ENCODE data around the gene OR12D2. TPM values are rescaled to one million over a fixed set of nuclear protein-coding genes. Genes with fewer than 3 reads are reported as not detected.

Gene OR12D2
- polyA plus RNA-seq, 1 experiment: not detected

DNA sequence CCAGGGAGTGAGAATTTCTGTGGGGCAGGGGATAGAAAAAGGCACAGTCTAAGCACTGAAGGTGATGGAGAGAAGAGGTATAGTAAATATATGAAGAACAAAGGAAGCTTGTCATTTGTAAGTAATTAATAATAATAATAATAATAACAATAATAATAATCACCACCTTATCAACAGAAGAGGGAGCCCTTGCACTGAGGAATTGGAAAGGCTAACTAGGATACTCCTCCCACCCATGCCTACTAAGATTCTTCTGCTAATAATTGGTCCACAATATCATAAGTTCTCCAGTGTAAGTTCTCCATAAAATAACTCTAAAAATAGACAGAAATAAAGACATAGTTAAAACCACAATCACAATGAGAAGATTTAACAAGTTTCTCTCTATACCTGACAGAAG, 19.4 kb upstream of the OR12D2 start:
- POLR2A ChIA-PET: no interaction called here
- CTCF ChIA-PET: no interaction called here
- Histone ChIP-seq H3K4me3 (ENCODE audit: low read depth, low read length) (no peak overlapping the region), H3K36me3 (ENCODE audit: control insufficient read depth, insufficient read depth, low read length) (no peaks in the 10 kb centered on the region), H3K27me3 (ENCODE audit: control insufficient read depth, insufficient read depth, low read length) (no peaks in the 10 kb centered on the region)
- DNase-seq (ENCODE audit: low read depth): no peak
- TF ChIP-seq, protein P1, sequence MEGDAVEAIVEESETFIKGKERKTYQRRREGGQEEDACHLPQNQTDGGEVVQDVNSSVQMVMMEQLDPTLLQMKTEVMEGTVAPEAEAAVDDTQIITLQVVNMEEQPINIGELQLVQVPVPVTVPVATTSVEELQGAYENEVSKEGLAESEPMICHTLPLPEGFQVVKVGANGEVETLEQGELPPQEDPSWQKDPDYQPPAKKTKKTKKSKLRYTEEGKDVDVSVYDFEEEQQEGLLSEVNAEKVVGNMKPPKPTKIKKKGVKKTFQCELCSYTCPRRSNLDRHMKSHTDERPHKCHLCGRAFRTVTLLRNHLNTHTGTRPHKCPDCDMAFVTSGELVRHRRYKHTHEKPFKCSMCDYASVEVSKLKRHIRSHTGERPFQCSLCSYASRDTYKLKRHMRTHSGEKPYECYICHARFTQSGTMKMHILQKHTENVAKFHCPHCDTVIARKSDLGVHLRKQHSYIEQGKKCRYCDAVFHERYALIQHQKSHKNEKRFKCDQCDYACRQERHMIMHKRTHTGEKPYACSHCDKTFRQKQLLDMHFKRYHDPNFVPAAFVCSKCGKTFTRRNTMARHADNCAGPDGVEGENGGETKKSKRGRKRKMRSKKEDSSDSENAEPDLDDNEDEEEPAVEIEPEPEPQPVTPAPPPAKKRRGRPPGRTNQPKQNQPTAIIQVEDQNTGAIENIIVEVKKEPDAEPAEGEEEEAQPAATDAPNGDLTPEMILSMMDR (IDR thresholded peaks at IDR 0.05; ENCODE audit: insufficient read depth, low read depth, low read length): no peak

DNA sequence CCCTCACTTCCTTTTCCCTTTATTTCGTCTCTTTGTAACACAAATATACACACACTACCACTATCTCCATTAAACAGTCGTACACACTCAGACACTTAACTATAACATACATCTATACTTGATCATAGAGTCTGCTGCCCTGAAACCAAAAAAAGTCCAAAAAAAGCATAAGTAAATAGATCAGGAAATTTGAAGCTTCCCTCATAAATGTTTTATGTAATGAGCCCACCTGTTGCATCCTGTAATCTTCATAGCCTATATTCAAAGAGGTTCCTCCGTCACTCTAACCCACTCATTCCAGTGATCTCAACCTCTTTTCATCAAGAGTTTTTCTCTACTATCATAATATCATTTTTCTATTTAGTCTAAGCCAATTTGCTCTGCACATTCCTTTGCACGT, 6.9 kb upstream of the OR12D2 start:
- Histone ChIP-seq H3K36me3 (ENCODE audit: control insufficient read depth, insufficient read depth, low read length) (no peaks in the 10 kb centered on the region), H3K4me3 (ENCODE audit: low read depth, low read length) (no peak overlapping the region), H3K27me3 (ENCODE audit: control insufficient read depth, insufficient read depth, low read length) (no peaks in the 10 kb centered on the region)
- POLR2A ChIA-PET: no interaction called here
- DNase-seq (ENCODE audit: low read depth): no peak
- CTCF ChIA-PET: no interaction called here
- TF ChIP-seq, protein P1 (IDR thresholded peaks at IDR 0.05; ENCODE audit: insufficient read depth, low read depth, low read length): no peak

DNA sequence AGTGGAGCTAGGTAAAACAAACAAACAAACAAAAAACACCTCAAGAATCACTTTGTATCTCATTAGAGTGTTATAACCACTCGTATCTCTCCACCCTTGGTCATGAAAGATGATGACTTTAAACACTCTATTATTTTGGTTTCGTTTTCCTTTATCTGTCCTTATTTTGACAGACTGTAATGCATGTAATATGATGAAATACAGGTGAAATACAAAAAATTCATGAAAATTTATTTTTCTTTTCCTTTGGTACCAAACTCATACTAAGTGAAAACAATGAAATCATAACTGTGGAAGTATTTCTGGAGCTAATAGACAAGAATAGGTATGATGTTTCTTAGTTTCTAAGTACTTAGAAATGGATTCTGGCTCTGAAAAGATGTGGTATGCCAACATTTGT, 4.1 kb downstream of the OR12D2 start:
- Histone ChIP-seq H3K27me3 (ENCODE audit: control insufficient read depth, insufficient read depth, low read length) (no peaks in the 10 kb centered on the region), H3K4me3 (ENCODE audit: low read depth, low read length) (no peak overlapping the region), H3K36me3 (ENCODE audit: control insufficient read depth, insufficient read depth, low read length) (no peaks in the 10 kb centered on the region)
- TF ChIP-seq, protein P1 (IDR thresholded peaks at IDR 0.05; ENCODE audit: insufficient read depth, low read depth, low read length): no peak
- no peak for DNase-seq (ENCODE audit: low read depth)
- CTCF ChIA-PET: no interaction called here
- POLR2A ChIA-PET: no interaction called here

DNA sequence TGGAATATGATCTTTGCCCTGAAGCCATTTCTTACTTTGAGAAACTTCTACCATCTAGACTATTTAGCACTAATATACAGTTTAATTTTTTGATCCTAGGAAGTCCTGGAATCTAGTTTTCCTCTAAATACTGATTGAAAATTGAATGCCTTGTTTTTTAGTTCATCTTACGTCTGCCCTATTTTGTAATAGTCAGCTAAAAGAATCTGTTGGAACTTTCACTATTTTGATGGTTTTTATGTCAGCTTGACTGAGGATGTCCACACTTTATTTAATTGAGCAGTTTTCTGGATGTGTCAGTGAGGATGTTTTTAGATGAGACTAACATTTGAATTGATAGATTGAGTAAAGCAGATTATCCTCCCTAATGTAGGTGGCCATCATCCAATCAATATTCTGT, 8.4 kb downstream of the OR12D2 start:
- H3K27me3 ChIP-seq (ENCODE audit: control insufficient read depth, insufficient read depth, low read length): no peaks in the 10 kb centered on the region
- no peaks in the 10 kb centered on the region for H3K36me3 ChIP-seq (ENCODE audit: control insufficient read depth, insufficient read depth, low read length)
- TF ChIP-seq, protein P1 (IDR thresholded peaks at IDR 0.05; ENCODE audit: insufficient read depth, low read depth, low read length): no peak
- POLR2A ChIA-PET: no interaction called here
- CTCF ChIA-PET: no interaction called here
- H3K4me3 ChIP-seq (ENCODE audit: low read depth, low read length): no peak overlapping the region
- no peak for DNase-seq (ENCODE audit: low read depth)

DNA sequence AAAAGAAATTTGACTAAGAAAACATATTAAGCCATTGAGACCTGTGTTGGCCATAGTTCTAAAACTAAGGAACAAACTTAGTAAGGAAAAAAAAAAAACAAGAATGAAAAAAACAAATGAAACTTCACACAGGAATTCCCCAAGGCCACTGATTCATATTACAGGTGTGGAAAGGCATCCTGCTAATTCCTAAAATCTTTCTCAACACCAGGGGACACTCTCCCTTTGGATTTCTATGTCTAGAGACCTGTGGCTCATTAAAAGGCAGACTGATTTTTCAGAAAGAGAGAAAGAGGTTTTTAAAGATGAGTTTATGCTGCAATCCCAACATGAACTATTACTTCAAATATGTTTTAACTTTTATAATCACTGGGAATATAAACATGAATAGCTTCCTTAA, 19.2 kb downstream of the OR12D2 start, which contains the start of gene OR12D1:
OR12D1 (plus strand) TSS at position 341 of the 400 bp plus-strand sequence.
- H3K36me3 ChIP-seq (ENCODE audit: control insufficient read depth, insufficient read depth, low read length): no peaks in the 10 kb centered on the region
- ChIA-PET CTCF (no interaction called here), POLR2A (no interaction called here)
- TF ChIP-seq, protein P1 (IDR thresholded peaks at IDR 0.05; ENCODE audit: insufficient read depth, low read depth, low read length): no peak
- H3K4me3 ChIP-seq (ENCODE audit: low read depth, low read length): no peak within 1 kb of the TSS
- H3K27me3 ChIP-seq (ENCODE audit: control insufficient read depth, insufficient read depth, low read length): no peaks in the 10 kb centered on the region
- DNase-seq (ENCODE audit: low read depth): no peak

Measured in BJ (cell line).